GM23248 (cell line): Measurements from ENCODE around the gene CYREN. TPM values are rescaled to one million over a fixed set of nuclear protein-coding genes. Genes with fewer than 3 reads are reported as not detected.

Experiments used
- DNase-seq: peaks from one replicate; pipeline ENCODE4 v3.0.0-alpha.2; 2015
- H2AFZ ChIP-seq: fragments of 200-600 bp; sonication (generic); 2 replicates; pipeline ENCODE4 v1.6.1; 2016; ENCODE audit warnings: antibody characterized with exemption
- H3F3A ChIP-seq: fragments of 200-600 bp; sonication (generic); 2 replicates; pipeline ENCODE4 v1.6.1; 2016; ENCODE audit warnings: mild to moderate bottlenecking, antibody characterized with exemption, mixed run types; ENCODE audit not compliant: insufficient read depth
- H3K27ac ChIP-seq: fragments of 200-600 bp; sonication (generic); 2 replicates; pipeline ENCODE4 v1.5.1; 2016; ENCODE audit warnings: mild to moderate bottlenecking
- H3K27me3 ChIP-seq: fragments of 200-600 bp; sonication (generic); replicated peaks from 2 replicates; pipeline ENCODE4 v1.6.1; 2016; ENCODE audit warnings: mild to moderate bottlenecking; ENCODE audit not compliant: insufficient read depth
- H3K36me3 ChIP-seq: fragments of 200-600 bp; sonication (generic); 2 replicates; pipeline ENCODE4 v1.6.1; 2016; ENCODE audit warnings: low read depth, mild to moderate bottlenecking
- H3K4me1 ChIP-seq: fragments of 200-600 bp; sonication (generic); 2 replicates; pipeline ENCODE4 v1.6.1; 2016; ENCODE audit warnings: mild to moderate bottlenecking; ENCODE audit not compliant: insufficient read depth
- H3K4me2 ChIP-seq: fragments of 200-600 bp; sonication (generic); one replicate; pipeline ENCODE4 v1.6.1; 2016; ENCODE audit warnings: mild to moderate bottlenecking; ENCODE audit not compliant: unreplicated experiment
- H3K4me3 ChIP-seq: fragments of 200-600 bp; sonication (generic); 2 replicates; pipeline ENCODE4 v1.5.1; 2016; ENCODE audit warnings: mild to moderate bottlenecking
- H3K79me2 ChIP-seq: fragments of 200-600 bp; sonication (generic); 2 replicates; pipeline ENCODE4 v1.6.1; 2016; ENCODE audit warnings: mild to moderate bottlenecking; ENCODE audit not compliant: insufficient read depth
- H3K9ac ChIP-seq: fragments of 200-600 bp; sonication (generic); 2 replicates; pipeline ENCODE4 v1.6.1; 2016; ENCODE audit warnings: mild to moderate bottlenecking
- H3K9me2 ChIP-seq: fragments of 200-600 bp; sonication (generic); 2 replicates; pipeline ENCODE4 v1.6.1; 2016; ENCODE audit warnings: mixed run types, mild to moderate bottlenecking, moderate library complexity; ENCODE audit not compliant: insufficient read depth
- H3K9me3 ChIP-seq: fragments of 200-600 bp; sonication (generic); one replicate; pipeline ENCODE4 v1.6.1; 2017; ENCODE audit warnings: low read depth
- H4K20me1 ChIP-seq: fragments of 200-600 bp; sonication (generic); 2 replicates; pipeline ENCODE4 v1.6.0; 2016; ENCODE audit not compliant: insufficient read depth
- EZH2 ChIP-seq: fragments of 200-600 bp; sonication (generic); IDR thresholded peaks from 2 replicates; pipeline ENCODE4 v1.6.1; 2018; ENCODE audit warnings: antibody characterized with exemption, mild to moderate bottlenecking; ENCODE audit not compliant: insufficient read depth, poor library complexity, severe bottlenecking
- EZH2phosphoT487 ChIP-seq: fragments of 200-600 bp; sonication (generic); IDR thresholded peaks from 2 replicates; pipeline ENCODE4 v1.6.1; 2018; ENCODE audit warnings: antibody characterized with exemption, moderate library complexity, mild to moderate bottlenecking, low read depth; ENCODE audit not compliant: insufficient read depth
- WGBS, 2 experiments: methylation state at CpG; one replicate each; pipeline ENCODE4 v1.1.6; 2015 to 2017; ENCODE audit warnings: low lambda C conversion rate in 2 of 2, low coverage in 1 of 2; ENCODE audit errors: missing lambda C conversion rate in 2 of 2; 5-methylcytosine and 5-hydroxymethylcytosine counted together
- in situ Hi-C: fragments of 300-500 bp; cut with MboI; formaldehyde crosslinking; loops from 2 replicates; pipeline ENCODE4 v1.15.0; 2020
- polyA plus RNA-seq: library from polyadenylated mRNA; unstranded; fragments of >200 nt; fragmentation: Nextera tagmentation; extraction: Ambion mirVana; gene quantifications from 2 replicates; pipeline ENCODE4 v1.2.1, GENCODE V29; 2016
- total RNA-seq: library from RNA; depleted of rRNA; stranded (reverse); fragments of >200 nt; shearing (Covaris generic); gene quantifications from 2 replicates; pipeline ENCODE4 v1.2.3, GENCODE V29; 2014

The CYREN gene
- total and polyA plus RNA-seq, 2 experiments from 2014 or later, result 38.3 to 40.4 TPM

DNA sequence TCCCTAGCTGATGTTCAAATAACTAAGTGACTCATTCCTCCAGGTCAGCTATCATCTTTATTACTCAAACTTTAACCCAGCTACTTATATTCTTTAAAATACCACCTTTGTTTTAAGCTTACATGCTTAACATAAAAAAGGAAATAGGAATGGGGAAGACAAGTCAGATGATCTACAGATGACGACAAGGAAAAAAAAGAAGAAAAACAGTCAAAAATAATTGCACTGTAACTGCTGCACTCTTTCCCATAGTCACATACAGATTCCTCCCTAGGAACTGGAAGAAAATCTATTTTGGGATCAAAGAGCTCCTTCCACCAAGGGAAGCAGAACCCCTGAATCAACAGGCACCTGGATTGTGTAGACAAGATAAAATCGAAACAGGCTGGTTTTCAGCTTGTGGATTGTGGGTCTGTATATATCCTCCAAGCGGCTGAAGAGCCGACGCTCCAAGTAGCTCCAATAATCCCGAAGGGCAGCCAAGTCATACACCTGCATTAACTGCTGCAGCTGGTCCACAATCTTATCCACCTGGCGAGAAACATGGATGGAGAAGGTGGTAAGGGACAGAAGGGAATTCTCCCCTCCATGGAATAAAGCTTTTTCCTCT, 38.8 kb upstream of the CYREN start:
- TF ChIP-seq EZH2phosphoT487, result no peak
- TF ChIP-seq EZH2, result no peak
- Histone ChIP-seq H3K4me2 (no peak overlapping the region), H3K36me3 (no peaks in the 10 kb centered on the region; the same call in 1 of the 2 replicates), H4K20me1 (no peaks in the 10 kb centered on the region), H3K9me2 (no peaks in the 10 kb centered on the region), H2AFZ (no peak overlapping the region), H3K9ac (no peak overlapping the region), H3K27ac (no peak overlapping the region), H3K79me2 (peaks cover 9% of the 10 kb centered on the region; the same call in 1 of the 2 replicates), H3K9me3 (no peaks in the 10 kb centered on the region), H3K4me1 (no peaks in the 10 kb centered on the region; the same call in 1 of the 2 replicates), H3K27me3 (no peaks in the 10 kb centered on the region), H3F3A (peaks cover 4% of the 10 kb centered on the region), H3K4me3 (no peak overlapping the region)
- in situ Hi-C loops, result no loop called here
- no peak for DNase-seq
- 89% methylated on average over 7 of the region's 7 CpGs for WGBS, 2 experiments

- H3F3A ChIP-seq, result peaks cover 4% of the 10 kb centered on the region
- no peak overlapping the region for H3K9ac ChIP-seq
- H3K9me3 ChIP-seq, result no peaks in the 10 kb centered on the region
- no peaks in the 10 kb centered on the region for H3K9me2 ChIP-seq
- H3K79me2 ChIP-seq, result peaks cover 9% of the 10 kb centered on the region; the same call in 1 of the 2 replicates
- in situ Hi-C loops, result no loop called here
- H3K27me3 ChIP-seq, result no peaks in the 10 kb centered on the region
- H3K4me2 ChIP-seq, result no peak overlapping the region
- no peak overlapping the region for H2AFZ ChIP-seq
- H4K20me1 ChIP-seq, result no peaks in the 10 kb centered on the region
- no peak for DNase-seq
- TF ChIP-seq EZH2 (no peak), EZH2phosphoT487 (no peak)
- no peaks in the 10 kb centered on the region; the same call in 1 of the 2 replicates for H3K4me1 ChIP-seq
- H3K27ac ChIP-seq, result no peak overlapping the region
- H3K4me3 ChIP-seq, result no peak overlapping the region
- H3K36me3 ChIP-seq, result peaks cover 5% of the 10 kb centered on the region; the same call in 1 of the 2 replicates
- 82% methylated on average over 6 of the region's 6 CpGs for WGBS, 2 experiments
These were observed 37.7 kb upstream of the CYREN start for GRCh38 chr7:135208102-135208793.

DNA sequence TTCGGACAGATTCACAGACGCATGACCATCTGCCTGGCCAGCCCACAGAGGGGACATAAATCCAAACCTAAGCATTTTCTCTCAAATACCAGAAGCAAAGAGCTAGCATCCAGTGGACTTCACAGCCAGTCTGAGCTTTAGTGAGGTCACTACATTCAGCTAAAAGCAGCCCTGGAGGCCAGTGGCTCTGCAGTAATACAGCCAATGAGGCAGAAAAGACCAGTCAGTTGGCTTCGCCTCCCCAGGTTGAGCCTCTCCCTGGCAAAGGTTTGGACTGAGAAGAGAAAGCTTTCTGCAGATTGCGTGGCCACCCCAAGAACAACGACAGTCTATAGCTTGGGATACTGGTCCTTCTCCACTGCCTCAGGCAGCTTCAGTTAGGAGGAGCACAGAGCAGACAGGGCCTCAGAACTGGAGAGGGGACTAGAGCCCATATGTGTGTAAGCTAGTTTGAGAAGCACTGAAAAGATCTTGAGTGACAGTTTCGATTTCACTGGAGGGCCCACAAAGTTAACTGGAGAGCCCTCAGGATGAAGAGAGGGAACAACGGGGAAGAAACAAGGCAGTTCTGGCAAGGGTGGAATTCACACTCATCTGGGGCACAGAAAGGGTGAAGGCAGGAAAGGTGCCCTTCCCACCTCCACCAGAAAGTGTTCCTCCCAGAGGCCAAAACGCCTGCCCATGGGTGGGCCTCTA, 37.0 kb upstream of the CYREN start:
- no peaks in the 10 kb centered on the region for H3K9me3 ChIP-seq
- H3K4me3 ChIP-seq, result no peak overlapping the region
- H2AFZ ChIP-seq, result no peak overlapping the region
- H4K20me1 ChIP-seq, result no peaks in the 10 kb centered on the region
- no peak overlapping the region for H3K4me2 ChIP-seq
- H3K79me2 ChIP-seq, result peaks cover 9% of the 10 kb centered on the region; the same call in 1 of the 2 replicates
- H3K27me3 ChIP-seq, result no peaks in the 10 kb centered on the region
- H3F3A ChIP-seq, result peaks cover 4% of the 10 kb centered on the region
- H3K27ac ChIP-seq, result no peak overlapping the region
- TF ChIP-seq EZH2phosphoT487 (no peak), EZH2 (no peak)
- in situ Hi-C loops, result no loop called here
- WGBS, 2 experiments, result 94 to 96% methylated on average over 8 of the region's 8 CpGs
- peaks cover 5% of the 10 kb centered on the region; the same call in 1 of the 2 replicates for H3K36me3 ChIP-seq
- H3K9me2 ChIP-seq, result no peaks in the 10 kb centered on the region
- DNase-seq, result no peak
- H3K4me1 ChIP-seq, result no peaks in the 10 kb centered on the region; the same call in 1 of the 2 replicates
- H3K9ac ChIP-seq, result no peak overlapping the region

- no peaks in the 10 kb centered on the region; the same call in 1 of the 2 replicates for H3K4me1 ChIP-seq
- no peaks in the 10 kb centered on the region for H3K9me3 ChIP-seq
- TF ChIP-seq EZH2phosphoT487 (no peak), EZH2 (no peak)
- H3F3A ChIP-seq, result peaks cover 2% of the 10 kb centered on the region
- H3K79me2 ChIP-seq, result peaks cover 9% of the 10 kb centered on the region; the same call in 1 of the 2 replicates
- no peaks in the 10 kb centered on the region for H3K9me2 ChIP-seq
- H3K27me3 ChIP-seq, result no peaks in the 10 kb centered on the region
- in situ Hi-C loops, result no loop called here
- H3K27ac ChIP-seq, result no peak overlapping the region
- H3K4me2 ChIP-seq, result no peak overlapping the region
- WGBS, 2 experiments, result 88 to 90% methylated on average over 7 of the region's 7 CpGs
- no peak overlapping the region for H3K4me3 ChIP-seq
- H2AFZ ChIP-seq, result no peak overlapping the region
- no peak for DNase-seq
- H3K9ac ChIP-seq, result no peak overlapping the region
- H4K20me1 ChIP-seq, result no peaks in the 10 kb centered on the region
- peaks cover 8% of the 10 kb centered on the region; the same call in 1 of the 2 replicates for H3K36me3 ChIP-seq
These were observed 36.5 kb upstream of the CYREN start for GRCh38 chr7:135206941-135207391.
